Measurements from ENCODE around the gene C1orf159.

- TF ChIP-seq SP1 (CRISPR knock-in tag; IDR thresholded peaks at IDR 0.05) (no peak), ZBTB17 (CRISPR knock-in tag; IDR thresholded peaks at IDR 0.05) (no peak), ZNF384 (IDR thresholded peaks at IDR 0.05; ENCODE audit: low read depth, low read length) (no peak), ZBTB34 (CRISPR knock-in tag; IDR thresholded peaks at IDR 0.05) (no peak), MED1 (CRISPR knock-in tag; IDR thresholded peaks at IDR 0.05; ENCODE audit: borderline replicate concordance) (no peak)
Measured at GRCh38 chr1:1071486-1072298, 44.2 kb downstream of the C1orf159 start.
